Fibroblast of pulmonary artery (primary cell): ENCODE measurements around the gene CREB3L1.
A peak's percentile ranks its signal among the peaks of the same experiment; 100 is the strongest.

Experiments
- DNase-seq: peaks from one replicate; pipeline ENCODE4 v3.0.0-alpha.2; 2010; ENCODE audit warnings: low read depth
- H3K4me3 ChIP-seq: replicated peaks from 2 replicates; pipeline ENCODE4 v1.5.1; 2011; ENCODE audit warnings: low read depth, mild to moderate bottlenecking, control low read depth, low read length, moderate library complexity
- TF ChIP-seq, protein P1 (sequence below): IDR thresholded peaks from 2 replicates; pipeline ENCODE4 v1.5.1; 2011; ENCODE audit warnings: mild to moderate bottlenecking, control low read depth, low read length, inconsistent platforms; ENCODE audit errors: missing control alignments

Gene CREB3L1

GRCh38 chr11:46315033-46315738 lies 37.7 kb downstream of the CREB3L1 start:
- TF ChIP-seq, protein P1, sequence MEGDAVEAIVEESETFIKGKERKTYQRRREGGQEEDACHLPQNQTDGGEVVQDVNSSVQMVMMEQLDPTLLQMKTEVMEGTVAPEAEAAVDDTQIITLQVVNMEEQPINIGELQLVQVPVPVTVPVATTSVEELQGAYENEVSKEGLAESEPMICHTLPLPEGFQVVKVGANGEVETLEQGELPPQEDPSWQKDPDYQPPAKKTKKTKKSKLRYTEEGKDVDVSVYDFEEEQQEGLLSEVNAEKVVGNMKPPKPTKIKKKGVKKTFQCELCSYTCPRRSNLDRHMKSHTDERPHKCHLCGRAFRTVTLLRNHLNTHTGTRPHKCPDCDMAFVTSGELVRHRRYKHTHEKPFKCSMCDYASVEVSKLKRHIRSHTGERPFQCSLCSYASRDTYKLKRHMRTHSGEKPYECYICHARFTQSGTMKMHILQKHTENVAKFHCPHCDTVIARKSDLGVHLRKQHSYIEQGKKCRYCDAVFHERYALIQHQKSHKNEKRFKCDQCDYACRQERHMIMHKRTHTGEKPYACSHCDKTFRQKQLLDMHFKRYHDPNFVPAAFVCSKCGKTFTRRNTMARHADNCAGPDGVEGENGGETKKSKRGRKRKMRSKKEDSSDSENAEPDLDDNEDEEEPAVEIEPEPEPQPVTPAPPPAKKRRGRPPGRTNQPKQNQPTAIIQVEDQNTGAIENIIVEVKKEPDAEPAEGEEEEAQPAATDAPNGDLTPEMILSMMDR: peak; percentile 90
- DNase-seq: peak; percentile 80
- no peak overlapping the region for H3K4me3 ChIP-seq

GRCh38 chr11:46315783-46316563 lies 38.5 kb downstream of the CREB3L1 start:
- DNase-seq: no peak
- TF ChIP-seq, protein P1: no peak
- no peak overlapping the region for H3K4me3 ChIP-seq

GRCh38 chr11:46319074-46319453 lies 41.6 kb downstream of the CREB3L1 start:
- DNase-seq: no peak
- H3K4me3 ChIP-seq: no peak overlapping the region
- TF ChIP-seq, protein P1: no peak

GRCh38 chr11:46321757-46322156 lies 44.3 kb downstream of the CREB3L1 start:
- no peak overlapping the region for H3K4me3 ChIP-seq
- TF ChIP-seq, protein P1: no peak
- peak; percentile 59 for DNase-seq

- no peak overlapping the region for H3K4me3 ChIP-seq
- TF ChIP-seq, protein P1: peak; percentile 46
- peak; percentile 35 for DNase-seq
Measured at GRCh38 chr11:46322759-46323158, 45.3 kb downstream of the CREB3L1 start.

DNA sequence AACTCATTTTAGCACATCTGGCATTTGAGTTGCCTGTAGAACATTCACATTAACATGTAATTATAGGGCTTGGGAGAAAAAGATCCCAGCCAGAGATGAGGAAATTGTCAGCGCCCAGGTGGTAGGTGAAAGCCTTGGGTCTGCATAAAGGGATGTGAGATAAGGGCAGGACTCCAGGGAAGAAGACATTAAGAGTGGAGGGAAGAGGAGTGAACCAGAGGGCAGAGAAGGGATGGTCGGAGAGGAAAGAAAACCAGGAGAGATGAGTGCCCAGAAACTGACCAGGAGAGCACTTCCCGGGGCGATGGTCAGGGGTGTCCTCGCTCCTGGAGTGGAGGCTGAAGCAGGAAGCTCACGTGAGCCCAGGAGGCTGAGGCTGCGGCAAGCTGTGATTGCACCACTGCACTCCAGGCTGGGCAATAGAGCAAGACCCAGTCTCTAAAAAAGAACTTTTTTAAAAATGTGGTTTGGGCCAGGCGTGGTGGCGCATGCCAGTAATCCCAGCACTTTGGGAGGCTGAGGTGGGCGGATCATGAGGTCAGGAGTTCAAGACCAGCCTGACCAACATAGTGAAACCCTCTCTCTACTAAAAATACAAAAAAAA lies 49.5 kb downstream of the CREB3L1 start:
- DNase-seq: no peak
- no peak overlapping the region for H3K4me3 ChIP-seq
- TF ChIP-seq, protein P1: no peak
